Cardiac muscle cell (in vitro differentiated cells and primary cell): ENCODE results near the gene BLOC1S6. TPM values are rescaled to one million over a fixed set of nuclear protein-coding genes. Genes with fewer than 3 reads are reported as not detected.
A peak's percentile ranks its signal among the peaks of the same experiment; 100 is the strongest.

Source experiments
- DNase-seq, 2 donors: peaks; one replicate each; pipeline versions ENCODE4 v3.0.0 to v3.0.0-alpha.2; 2010 to 2017; ENCODE audit warnings: low read depth in 1 of 2, low spot score in 1 of 2
- H3K27ac ChIP-seq: fragments of 200-600 bp; sonication (generic); 2 replicates; pipeline ENCODE4 v1.5.1; 2016
- H3K27me3 ChIP-seq: fragments of 200-600 bp; sonication (generic); 2 replicates; pipeline ENCODE4 v1.6.0; 2016; ENCODE audit warnings: control low read depth
- H3K36me3 ChIP-seq: fragments of 200-600 bp; sonication (generic); 2 replicates; pipeline ENCODE4 v1.5.1; 2016; ENCODE audit warnings: control low read depth
- H3K4me1 ChIP-seq: fragments of 200-600 bp; sonication (generic); 2 replicates; pipeline ENCODE4 v1.8.1; 2017; ENCODE audit warnings: low read depth, mild to moderate bottlenecking, mixed run types
- H3K4me3 ChIP-seq: fragments of 200-600 bp; sonication (generic); 2 replicates; pipeline ENCODE4 v1.5.1; 2016; ENCODE audit warnings: mild to moderate bottlenecking
- H3K9me3 ChIP-seq: fragments of 200-600 bp; sonication (generic); 2 replicates; pipeline ENCODE4 v1.5.1; 2017; ENCODE audit warnings: low read depth, mild to moderate bottlenecking, control low read depth
- CTCF ChIP-seq: IDR thresholded peaks from 2 replicates; pipeline ENCODE4 v1.5.1; 2012; ENCODE audit warnings: low read depth, mild to moderate bottlenecking, low read length
- polyA plus RNA-seq: library from polyadenylated mRNA; unstranded; fragments of >200 nt; fragmentation: Nextera tagmentation; extraction: Ambion mirVana; gene quantifications from 2 replicates; pipeline ENCODE4 v1.2.1, GENCODE V29; 2016
- total RNA-seq: library from RNA; depleted of rRNA; stranded (reverse); fragments of >200 nt; gene quantifications from 2 replicates; pipeline ENCODE4 v1.2.3, GENCODE V29; 2016

BLOC1S6 gene
- total and polyA plus RNA-seq, 2 experiments from 2014 or later, result 30.4 to 44.4 TPM

GRCh38 chr15:45641999-45642932 is 55.1 kb downstream of the BLOC1S6 start:
- H3K27ac ChIP-seq, result no peak overlapping the region
- peak in 1 of 2 donors; percentile 90 for DNase-seq
- no peaks in the 10 kb centered on the region for H3K36me3 ChIP-seq
- no peak for TF ChIP-seq CTCF
- no peaks in the 10 kb centered on the region for H3K4me1 ChIP-seq
- H3K4me3 ChIP-seq, result no peak overlapping the region
- no peaks in the 10 kb centered on the region for H3K9me3 ChIP-seq
- H3K27me3 ChIP-seq, result peaks cover 47% of the 10 kb centered on the region

- H3K9me3 ChIP-seq, result no peaks in the 10 kb centered on the region
- TF ChIP-seq CTCF, result no peak
- no peak for DNase-seq
- H3K36me3 ChIP-seq, result no peaks in the 10 kb centered on the region
- H3K27me3 ChIP-seq, result peaks cover 25% of the 10 kb centered on the region
- no peak overlapping the region for H3K27ac ChIP-seq
- H3K4me3 ChIP-seq, result no peak overlapping the region
- peaks cover 3% of the 10 kb centered on the region for H3K4me1 ChIP-seq
Measured at GRCh38 chr15:45644437-45644836, 57.3 kb downstream of the BLOC1S6 start.

GRCh38 chr15:45645026-45645980 is 58.1 kb downstream of the BLOC1S6 start:
- no peak for TF ChIP-seq CTCF
- no peaks in the 10 kb centered on the region for H3K9me3 ChIP-seq
- H3K4me3 ChIP-seq, result no peak overlapping the region
- peaks cover 16% of the 10 kb centered on the region for H3K27me3 ChIP-seq
- peaks cover 3% of the 10 kb centered on the region for H3K4me1 ChIP-seq
- DNase-seq, result peak in 1 of 2 donors; percentile 91
- H3K27ac ChIP-seq, result no peak overlapping the region
- H3K36me3 ChIP-seq, result no peaks in the 10 kb centered on the region

- Histone ChIP-seq H3K4me3 (no peak overlapping the region), H3K9me3 (no peaks in the 10 kb centered on the region), H3K27ac (no peak overlapping the region), H3K4me1 (peaks cover 3% of the 10 kb centered on the region), H3K36me3 (no peaks in the 10 kb centered on the region), H3K27me3 (peaks cover 9% of the 10 kb centered on the region)
- TF ChIP-seq CTCF, result no peak
- DNase-seq, result peak in 1 of 2 donors; percentile 48
Measured at GRCh38 chr15:45646220-45646619, 59.0 kb downstream of the BLOC1S6 start.

- DNase-seq, result no peak
- Histone ChIP-seq H3K4me3 (no peak overlapping the region), H3K4me1 (peaks cover 3% of the 10 kb centered on the region), H3K27ac (no peak overlapping the region), H3K27me3 (no peaks in the 10 kb centered on the region), H3K9me3 (no peaks in the 10 kb centered on the region), H3K36me3 (no peaks in the 10 kb centered on the region)
- TF ChIP-seq CTCF, result no peak
Measured at GRCh38 chr15:45647828-45648227, 60.6 kb downstream of the BLOC1S6 start.
